ENCODE measurements around the gene CCNL1. TPM values are rescaled to one million over a fixed set of nuclear protein-coding genes. Genes with fewer than 3 reads are reported as not detected.

CCNL1 gene
- total RNA-seq, 1 donor from 2014 or later, result 222 TPM

- H3K9me3 Mint-ChIP-seq, result no peaks in the 10 kb centered on the region
- intact Hi-C loops (cut with micrococcal nuclease), result loop anchor here (2.0 kb wide), 1 partner anchor 14 kb away; no protein-coding TSS in a partner anchor
- CTCF ChIA-PET, result interaction anchor here (2.3 kb wide), 1 partner anchor 45 kb away, joined by 11 read pairs; no protein-coding TSS in a partner anchor
- no peak for ATAC-seq (ENCODE audit: low read depth)
- H3K27me3 Mint-ChIP-seq, result no peaks in the 10 kb centered on the region
- TF ChIP-seq CTCF (IDR thresholded peaks at IDR 0.05), result no peak
- POLR2A ChIA-PET, result interaction anchor here (0.6 to 3.4 kb wide), 2 partner anchors 17 to 44 kb away, joined by 3 to 23 read pairs; no protein-coding TSS in a partner anchor
- peak overlapping the region; percentile 35 for H3K27ac Mint-ChIP-seq
- peaks cover 82% of the 10 kb centered on the region for H3K36me3 Mint-ChIP-seq (ENCODE audit: low read depth)
- DNase-seq, result no peak
- H3K4me3 Mint-ChIP-seq, result peak overlapping the region; percentile 57
- peaks cover 66% of the 10 kb centered on the region for H3K4me1 Mint-ChIP-seq
Observed at GRCh38 chr3:157156837-157157635, 2.9 kb downstream of the CCNL1 start.

GRCh38 chr3:157155591-157155990 is 4.4 kb downstream of the CCNL1 start:
- no peak overlapping the region for H3K4me3 Mint-ChIP-seq
- H3K36me3 Mint-ChIP-seq (ENCODE audit: low read depth), result peaks cover 93% of the 10 kb centered on the region
- POLR2A ChIA-PET, result interaction anchor here (0.6 to 3.4 kb wide), 2 partner anchors 9 to 19 kb away, joined by 3 to 23 read pairs; no protein-coding TSS in a partner anchor
- H3K4me1 Mint-ChIP-seq, result peaks cover 54% of the 10 kb centered on the region
- ATAC-seq (ENCODE audit: low read depth), result no peak
- no peaks in the 10 kb centered on the region for H3K9me3 Mint-ChIP-seq
- no peak for DNase-seq
- H3K27me3 Mint-ChIP-seq, result no peaks in the 10 kb centered on the region
- no peak for TF ChIP-seq CTCF (IDR thresholded peaks at IDR 0.05)
- intact Hi-C loops (cut with micrococcal nuclease), result no loop called here
- CTCF ChIA-PET, result interaction anchor here (2.3 to 2.5 kb wide), 2 partner anchors 18 to 47 kb away, joined by 6 to 11 read pairs; no protein-coding TSS in a partner anchor
- no peak overlapping the region for H3K27ac Mint-ChIP-seq

- ATAC-seq (ENCODE audit: low read depth) (no peak), DNase-seq (no peak)
- Mint-ChIP-seq H3K9me3 (no peaks in the 10 kb centered on the region), H3K27ac (peak overlapping the region; percentile 18), H3K4me1 (peaks cover 53% of the 10 kb centered on the region), H3K4me3 (peak overlapping the region; percentile 44), H3K36me3 (ENCODE audit: low read depth) (peaks cover 93% of the 10 kb centered on the region), H3K27me3 (no peaks in the 10 kb centered on the region)
- TF ChIP-seq CTCF (IDR thresholded peaks at IDR 0.05), result no peak
- ChIA-PET CTCF (interaction anchor here (1.8 to 2.5 kb wide), 3 partner anchors 17 to 48 kb away, joined by 5 to 11 read pairs (median 6); no protein-coding TSS in a partner anchor), POLR2A (interaction anchor here (3.4 kb wide), 1 partner anchor 20 kb away, joined by 23 read pairs; no protein-coding TSS in a partner anchor)
- intact Hi-C loops (cut with micrococcal nuclease), result no loop called here
Observed at GRCh38 chr3:157154563-157155330, 5.2 kb downstream of the CCNL1 start.

- Mint-ChIP-seq H3K9me3 (no peaks in the 10 kb centered on the region), H3K4me1 (peaks cover 44% of the 10 kb centered on the region), H3K27me3 (no peaks in the 10 kb centered on the region), H3K27ac (no peak overlapping the region), H3K36me3 (ENCODE audit: low read depth) (peaks cover 95% of the 10 kb centered on the region), H3K4me3 (no peak overlapping the region)
- DNase-seq (no peak), ATAC-seq (ENCODE audit: low read depth) (no peak)
- intact Hi-C loops (cut with micrococcal nuclease), result no loop called here
- POLR2A ChIA-PET, result interaction anchor here (0.6 kb wide), 1 partner anchor 22 kb away, joined by 3 read pairs; no protein-coding TSS in a partner anchor
- CTCF ChIA-PET, result no interaction called here
- TF ChIP-seq CTCF (IDR thresholded peaks at IDR 0.05), result no peak
Observed at GRCh38 chr3:157152930-157153329, 7.0 kb downstream of the CCNL1 start.
